WTC11 (cell line): ENCODE results near the gene RAI14. TPM values are rescaled to one million over a fixed set of nuclear protein-coding genes. Genes with fewer than 3 reads are reported as not detected.

Experiments
- ATAC-seq: fragments of 200-7000 bp; cut with Tn5 transposase; 2 replicates; pipeline ENCODE4 v1.10.0; 2021; ENCODE audit warnings: mild to moderate bottlenecking, moderate library complexity
- CTCF ChIA-PET: fragments of 300-600 bp; sonication (Branson Sonifier 250); formaldehyde crosslinking; loops from one replicate; lab custom pipeline; 2021; ENCODE audit warnings: antibody characterized with exemption; lab: Charles Lee
- POLR2A ChIA-PET: fragments of 350-600 bp; sonication (Branson Sonifier 250); formaldehyde crosslinking; loops from one replicate; lab custom pipeline; 2021; ENCODE audit warnings: antibody characterized with exemption; lab: Charles Lee
- DNase-seq: peaks from one replicate; pipeline ENCODE4 v3.0.0; 2021; ENCODE audit warnings: low spot score
- H3K27ac Mint-ChIP-seq: 2 replicates; pipeline ENCODE4 v1.8.0; 2021; ENCODE audit warnings: mixed read lengths
- H3K27me3 Mint-ChIP-seq: 2 replicates; pipeline ENCODE4 v1.8.0; 2021; ENCODE audit warnings: low read depth, mild to moderate bottlenecking, moderate library complexity, mixed read lengths
- H3K36me3 Mint-ChIP-seq: 2 replicates; pipeline ENCODE4 v1.8.0; 2021; ENCODE audit warnings: mixed read lengths
- H3K4me1 Mint-ChIP-seq: 2 replicates; pipeline ENCODE4 v1.8.0; 2022; ENCODE audit warnings: mixed read lengths
- H3K4me3 Mint-ChIP-seq: 2 replicates; pipeline ENCODE4 v1.8.0; 2021; ENCODE audit warnings: mild to moderate bottlenecking, moderate library complexity, mixed read lengths
- H3K9me3 Mint-ChIP-seq: 2 replicates; pipeline ENCODE4 v1.8.0; 2021; ENCODE audit warnings: mixed read lengths
- ARID4B ChIP-seq: sonication (generic); formaldehyde crosslinking; IDR thresholded peaks from 2 replicates; pipeline ENCODE4 v1.8.0; 2023; ENCODE audit warnings: missing genetic modification reagents, mild to moderate bottlenecking, borderline replicate concordance
- E2F5 ChIP-seq: sonication (generic); formaldehyde crosslinking; IDR thresholded peaks from 2 replicates; pipeline ENCODE4 v1.8.1; 2022; ENCODE audit warnings: mild to moderate bottlenecking, moderate library complexity, missing genetic modification reagents
- EMX1 ChIP-seq: fragments of 250-450 bp; sonication (Bioruptor Pico); IDR thresholded peaks from 2 replicates; pipeline ENCODE4 v1.8.0; 2021; ENCODE audit warnings: mild to moderate bottlenecking
- ERG ChIP-seq: fragments of 250-450 bp; sonication (Bioruptor Pico); IDR thresholded peaks from 2 replicates; pipeline ENCODE4 v1.8.0; 2021; ENCODE audit warnings: mild to moderate bottlenecking
- HMGA2 ChIP-seq: fragments of 250-450 bp; sonication (Bioruptor Pico); IDR thresholded peaks from 2 replicates; pipeline ENCODE4 v1.4.0; 2021; ENCODE audit warnings: mild to moderate bottlenecking, moderate library complexity
- HMGXB4 ChIP-seq: sonication (generic); formaldehyde crosslinking; IDR thresholded peaks from 2 replicates; pipeline ENCODE4 v1.8.1; 2023; ENCODE audit warnings: mild to moderate bottlenecking, moderate library complexity, missing genetic modification reagents
- JUN ChIP-seq: sonication (generic); formaldehyde crosslinking; IDR thresholded peaks from 2 replicates; pipeline ENCODE4 v1.8.0; 2023; ENCODE audit warnings: mild to moderate bottlenecking, missing genetic modification reagents
- MLX ChIP-seq: sonication (generic); formaldehyde crosslinking; IDR thresholded peaks from 2 replicates; pipeline ENCODE4 v1.8.1; 2023; ENCODE audit warnings: mild to moderate bottlenecking, missing genetic modification reagents, moderate library complexity
- MXD4 ChIP-seq: fragments of 250-450 bp; sonication (Bioruptor Pico); IDR thresholded peaks from 2 replicates; pipeline ENCODE4 v1.8.0; 2021; ENCODE audit warnings: mild to moderate bottlenecking, moderate library complexity, borderline replicate concordance
- NR3C1 ChIP-seq: sonication (generic); formaldehyde crosslinking; conservative IDR thresholded peaks from 2 replicates; pipeline ENCODE4 v1.8.1; 2023; ENCODE audit warnings: low read depth, mild to moderate bottlenecking, missing genetic modification reagents
- PRRX2 ChIP-seq: fragments of 250-450 bp; sonication (Bioruptor Pico); IDR thresholded peaks from 2 replicates; pipeline ENCODE4 v1.8.0; 2021; ENCODE audit warnings: mild to moderate bottlenecking
- SOX15 ChIP-seq: fragments of 250-450 bp; sonication (Bioruptor Pico); IDR thresholded peaks from 2 replicates; pipeline ENCODE4 v1.9.0; 2021; ENCODE audit warnings: mild to moderate bottlenecking
- SP1 ChIP-seq: sonication (generic); formaldehyde crosslinking; conservative IDR thresholded peaks from 2 replicates; pipeline ENCODE4 v1.8.1; 2022; ENCODE audit warnings: missing genetic modification reagents
- TCF7 ChIP-seq: sonication (generic); formaldehyde crosslinking; IDR thresholded peaks from 2 replicates; pipeline ENCODE4 v1.8.0; 2022; ENCODE audit warnings: mild to moderate bottlenecking, low read depth, missing genetic modification reagents, moderate library complexity
- TEAD1 ChIP-seq: sonication (generic); formaldehyde crosslinking; IDR thresholded peaks from 2 replicates; pipeline ENCODE4 v1.8.0; 2022; ENCODE audit warnings: mild to moderate bottlenecking, missing genetic modification reagents
- ZBTB43 ChIP-seq: sonication (generic); formaldehyde crosslinking; IDR thresholded peaks from 2 replicates; pipeline ENCODE4 v1.8.1; 2023; ENCODE audit warnings: mild to moderate bottlenecking, missing genetic modification reagents
- ZNF138 ChIP-seq: sonication (generic); formaldehyde crosslinking; conservative IDR thresholded peaks from 2 replicates; pipeline ENCODE4 v1.8.1; 2022; ENCODE audit warnings: mild to moderate bottlenecking, moderate library complexity, missing genetic modification reagents
- ZNF232 ChIP-seq: sonication (generic); formaldehyde crosslinking; IDR thresholded peaks from 2 replicates; pipeline ENCODE4 v1.8.0; 2022; ENCODE audit warnings: mild to moderate bottlenecking, missing genetic modification reagents
- ZNF281 ChIP-seq: sonication (generic); formaldehyde crosslinking; IDR thresholded peaks from 2 replicates; pipeline ENCODE4 v1.8.0; 2023; ENCODE audit warnings: mild to moderate bottlenecking, missing genetic modification reagents
- ZNF423 ChIP-seq: fragments of 250-450 bp; sonication (Bioruptor Pico); IDR thresholded peaks from 2 replicates; pipeline ENCODE4 v2.1.2; 2022; ENCODE audit warnings: mild to moderate bottlenecking, moderate library complexity
- ZNF425 ChIP-seq: fragments of 250-450 bp; sonication (Bioruptor Pico); conservative IDR thresholded peaks from 2 replicates; pipeline ENCODE4 v1.9.0; 2021; ENCODE audit warnings: mild to moderate bottlenecking
- total RNA-seq: library from RNA; stranded (reverse); gene quantifications from 3 replicates; pipeline ENCODE4 v1.2.3, GENCODE V29; 2021

Gene RAI14
- total RNA-seq, 1 experiment from 2014 or later, result 185 TPM

GRCh38 chr5:34772267-34773098 is 116.4 kb downstream of the RAI14 start (continued):
- no peak for TF ChIP-seq ZNF138
- TF ChIP-seq NR3C1, result no peak
- TF ChIP-seq MXD4, result no peak
- TF ChIP-seq TEAD1 (CRISPR knock-in tag), result no peak
- no peak for TF ChIP-seq ZNF281 (CRISPR knock-in tag)
- no peak for TF ChIP-seq ERG
- no peak for TF ChIP-seq TCF7 (CRISPR knock-in tag)
- no peak for TF ChIP-seq ZNF423 (CRISPR knock-in tag)
- no peak for TF ChIP-seq SP1 (CRISPR knock-in tag)
- TF ChIP-seq MLX (CRISPR knock-in tag), result no peak
- no peak for TF ChIP-seq HMGA2 (CRISPR knock-in tag)

- POLR2A ChIA-PET, result no interaction called here
- ATAC-seq, result no peak
- TF ChIP-seq E2F5 (CRISPR knock-in tag) (no peak), NR3C1 (no peak), ZNF425 (CRISPR knock-in tag) (no peak), PRRX2 (no peak), HMGXB4 (CRISPR knock-in tag) (no peak), ZBTB43 (CRISPR knock-in tag) (no peak), ARID4B (no peak), JUN (no peak), SOX15 (no peak), HMGA2 (CRISPR knock-in tag) (no peak), ZNF232 (no peak), EMX1 (CRISPR knock-in tag) (no peak)
Measured at GRCh38 chr5:34774139-34774538, 118.0 kb downstream of the RAI14 start.

More at GRCh38 chr5:34774139-34774538, 118.0 kb downstream of the RAI14 start:
- CTCF ChIA-PET, result no interaction called here
- no peak for DNase-seq
- Mint-ChIP-seq H3K4me3 (no peak overlapping the region), H3K27ac (no peak overlapping the region), H3K9me3 (peaks cover 42% of the 10 kb centered on the region), H3K36me3 (peaks cover 56% of the 10 kb centered on the region), H3K4me1 (no peaks in the 10 kb centered on the region), H3K27me3 (no peaks in the 10 kb centered on the region)
